ENCODE measurements around the gene KANK4.

Gene KANK4

DNA sequence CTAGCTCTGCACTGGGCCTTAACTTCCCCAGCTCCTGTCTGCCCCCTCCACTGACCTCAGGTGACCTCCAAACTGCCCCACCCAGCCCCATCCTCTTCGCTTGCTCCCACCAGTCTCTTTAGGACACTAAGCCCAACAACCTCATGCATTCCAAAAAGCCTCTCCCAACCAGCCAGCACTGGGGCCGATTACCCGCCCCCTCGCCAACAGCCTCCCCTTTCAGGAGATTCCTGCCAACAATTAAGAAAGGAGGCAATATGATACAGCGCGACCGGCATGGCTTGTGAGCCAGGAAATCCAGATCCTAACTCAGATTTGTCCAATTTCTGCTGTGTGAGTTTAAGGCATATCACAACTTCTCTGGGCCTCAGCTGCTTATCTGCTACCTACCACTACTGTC is 14.7 kb downstream of the KANK4 start:
- TF ChIP-seq, protein P1, sequence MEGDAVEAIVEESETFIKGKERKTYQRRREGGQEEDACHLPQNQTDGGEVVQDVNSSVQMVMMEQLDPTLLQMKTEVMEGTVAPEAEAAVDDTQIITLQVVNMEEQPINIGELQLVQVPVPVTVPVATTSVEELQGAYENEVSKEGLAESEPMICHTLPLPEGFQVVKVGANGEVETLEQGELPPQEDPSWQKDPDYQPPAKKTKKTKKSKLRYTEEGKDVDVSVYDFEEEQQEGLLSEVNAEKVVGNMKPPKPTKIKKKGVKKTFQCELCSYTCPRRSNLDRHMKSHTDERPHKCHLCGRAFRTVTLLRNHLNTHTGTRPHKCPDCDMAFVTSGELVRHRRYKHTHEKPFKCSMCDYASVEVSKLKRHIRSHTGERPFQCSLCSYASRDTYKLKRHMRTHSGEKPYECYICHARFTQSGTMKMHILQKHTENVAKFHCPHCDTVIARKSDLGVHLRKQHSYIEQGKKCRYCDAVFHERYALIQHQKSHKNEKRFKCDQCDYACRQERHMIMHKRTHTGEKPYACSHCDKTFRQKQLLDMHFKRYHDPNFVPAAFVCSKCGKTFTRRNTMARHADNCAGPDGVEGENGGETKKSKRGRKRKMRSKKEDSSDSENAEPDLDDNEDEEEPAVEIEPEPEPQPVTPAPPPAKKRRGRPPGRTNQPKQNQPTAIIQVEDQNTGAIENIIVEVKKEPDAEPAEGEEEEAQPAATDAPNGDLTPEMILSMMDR (IDR thresholded peaks at IDR 0.05; ENCODE audit: control extremely low read depth, extremely low read depth, low read depth, missing control alignments) = no peak
- POLR2A ChIA-PET = no interaction called here

DNA sequence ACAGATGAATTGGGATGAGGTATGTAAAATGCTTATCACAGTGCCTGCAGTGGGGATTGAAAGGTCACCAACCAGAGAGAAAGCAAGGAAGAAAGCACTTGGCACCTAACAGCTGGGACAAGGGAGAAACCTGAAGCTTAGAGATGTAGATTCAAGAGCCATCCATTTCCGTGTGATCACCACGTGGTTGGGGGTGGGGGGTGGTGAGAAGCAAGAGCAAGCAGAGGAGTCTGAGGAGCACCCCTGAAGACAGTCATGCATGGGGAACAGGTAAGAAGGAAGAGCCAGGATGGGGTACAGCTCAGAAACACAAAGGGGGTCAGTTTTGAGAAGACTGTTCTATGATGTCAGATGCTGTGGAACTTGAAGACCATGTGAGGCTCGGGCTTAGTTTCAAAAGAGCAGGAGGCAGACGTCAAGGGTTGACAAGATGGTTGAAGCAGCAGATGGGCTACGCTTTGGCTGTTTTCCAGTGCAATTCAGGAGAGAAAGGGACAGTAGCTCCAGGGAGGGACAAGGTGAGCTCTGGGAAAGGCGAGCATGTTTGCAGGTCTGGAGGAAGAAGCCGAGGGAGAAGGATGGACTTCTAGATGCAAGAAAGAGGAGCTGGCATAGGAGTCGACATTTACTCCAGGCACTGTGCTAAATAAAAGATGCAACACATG is 17.4 kb downstream of the KANK4 start:
- no peak for DNase-seq (ENCODE audit: extremely low spot score)
- TF ChIP-seq, protein P1 (IDR thresholded peaks at IDR 0.05; ENCODE audit: control extremely low read depth, extremely low read depth, low read depth, missing control alignments) = no peak
- CTCF ChIA-PET = interaction anchor here (1.0 kb wide), 1 partner anchor 10 kb away, joined by 3 read pairs; no protein-coding TSS in a partner anchor
- POLR2A ChIA-PET = no interaction called here

More for the DNA sequence above, 14.7 kb downstream of the KANK4 start:
- CTCF ChIA-PET = interaction anchor here (1.4 kb wide), 2 partner anchors 10 kb away, joined by 3 to 4 read pairs; no protein-coding TSS in a partner anchor
- no peak for DNase-seq (ENCODE audit: extremely low spot score)

DNA sequence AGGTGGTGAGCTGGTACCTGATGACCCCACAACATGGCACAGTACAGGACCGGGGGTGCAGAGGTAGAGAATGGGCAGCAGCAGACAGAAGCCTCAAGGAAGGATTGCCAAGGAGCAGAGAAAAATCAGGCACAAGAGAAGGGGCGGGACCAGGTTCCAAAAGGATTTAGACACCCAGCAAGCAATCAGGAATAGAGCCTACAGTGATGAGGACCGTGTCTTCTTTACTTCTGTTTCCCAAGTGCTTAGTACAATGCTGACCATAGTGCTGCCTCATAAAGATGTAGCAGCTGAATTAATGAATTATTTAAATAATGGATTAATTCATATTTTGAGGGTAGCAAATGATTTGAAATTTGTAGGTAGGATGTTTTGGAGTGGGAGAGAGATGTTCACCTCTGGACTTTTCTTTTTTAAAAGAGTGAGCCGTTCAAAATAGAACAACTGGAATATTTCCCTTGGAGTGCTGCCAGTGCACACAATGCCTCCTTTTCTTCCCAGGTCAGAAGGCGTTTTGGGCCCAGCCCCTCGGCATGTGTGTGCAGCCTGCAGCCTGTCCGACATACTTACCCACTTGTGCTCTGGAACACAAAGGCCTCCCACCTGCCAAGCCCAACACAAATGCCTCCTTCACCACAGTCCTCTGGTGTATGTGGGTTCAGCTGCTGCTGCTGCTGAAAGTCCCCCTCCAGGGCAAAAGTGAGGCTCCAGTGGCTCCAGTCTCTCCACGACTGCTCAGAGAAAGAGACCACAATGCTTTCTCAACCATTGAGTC is 19.6 kb downstream of the KANK4 start:
- TF ChIP-seq, protein P1 (IDR thresholded peaks at IDR 0.05; ENCODE audit: control extremely low read depth, extremely low read depth, low read depth, missing control alignments) = no peak
- CTCF ChIA-PET = interaction anchor here (1.2 to 1.4 kb wide), 2 partner anchors 10 kb away, joined by 3 to 4 read pairs; no protein-coding TSS in a partner anchor
- POLR2A ChIA-PET = no interaction called here
- no peak for DNase-seq (ENCODE audit: extremely low spot score)

DNA sequence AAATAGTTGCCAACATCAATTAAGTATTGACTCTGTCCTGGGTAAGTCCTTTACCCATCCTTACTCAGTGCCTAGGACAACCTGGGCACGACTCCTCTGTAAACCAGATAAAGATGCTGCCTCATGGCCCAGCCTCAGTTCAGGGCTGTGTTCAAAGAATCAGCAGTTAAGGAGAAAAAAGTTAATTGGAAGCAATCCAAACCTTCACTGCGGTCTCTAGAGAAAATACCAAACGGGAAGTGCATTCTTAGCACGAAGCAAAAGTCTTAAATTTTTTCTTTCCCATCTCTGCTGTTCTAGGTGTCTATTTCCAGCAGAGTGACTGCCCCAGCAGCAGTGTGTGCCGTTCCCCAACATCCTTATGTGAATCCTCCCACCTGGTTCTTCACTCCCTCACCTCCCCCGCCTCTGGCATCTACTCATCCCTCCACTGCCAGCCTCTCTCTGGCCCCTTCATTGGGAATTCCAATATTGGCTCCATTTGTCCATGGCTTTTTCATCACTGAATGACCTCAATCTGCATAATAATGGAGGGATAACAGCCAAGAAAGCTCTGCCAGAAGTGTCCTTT is 23.2 kb downstream of the KANK4 start:
- DNase-seq (ENCODE audit: extremely low spot score) = no peak
- TF ChIP-seq, protein P1 (IDR thresholded peaks at IDR 0.05; ENCODE audit: control extremely low read depth, extremely low read depth, low read depth, missing control alignments) = no peak
- ChIA-PET CTCF (no interaction called here), POLR2A (no interaction called here)

DNA sequence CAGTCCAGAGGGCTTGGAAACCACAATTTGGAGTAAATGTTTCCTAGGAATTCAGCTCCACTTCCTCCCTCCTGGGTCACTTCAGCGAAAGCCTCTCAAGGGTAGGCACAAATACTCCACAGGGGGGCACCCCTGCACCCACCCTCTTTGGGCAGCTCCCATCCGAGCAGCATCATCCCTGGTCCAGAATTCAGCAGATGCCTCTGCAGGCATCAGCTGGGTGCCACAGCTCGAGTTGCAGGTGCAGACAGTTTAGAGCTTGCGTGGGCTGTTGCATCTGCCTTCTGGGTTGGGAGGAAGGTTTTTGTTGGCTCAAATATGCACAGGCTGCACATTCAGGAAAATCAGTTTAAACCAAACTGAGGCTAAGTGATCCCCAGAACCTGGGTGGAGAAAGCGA is 25.0 kb downstream of the KANK4 start:
- TF ChIP-seq, protein P1 (IDR thresholded peaks at IDR 0.05; ENCODE audit: control extremely low read depth, extremely low read depth, low read depth, missing control alignments) = no peak
- CTCF ChIA-PET = interaction anchor here (0.9 to 1.8 kb wide), 5 partner anchors 10 to 150 kb away, joined by 3 to 6 read pairs (median 3); no protein-coding TSS in a partner anchor
- POLR2A ChIA-PET = no interaction called here
- DNase-seq (ENCODE audit: extremely low spot score) = no peak

DNA sequence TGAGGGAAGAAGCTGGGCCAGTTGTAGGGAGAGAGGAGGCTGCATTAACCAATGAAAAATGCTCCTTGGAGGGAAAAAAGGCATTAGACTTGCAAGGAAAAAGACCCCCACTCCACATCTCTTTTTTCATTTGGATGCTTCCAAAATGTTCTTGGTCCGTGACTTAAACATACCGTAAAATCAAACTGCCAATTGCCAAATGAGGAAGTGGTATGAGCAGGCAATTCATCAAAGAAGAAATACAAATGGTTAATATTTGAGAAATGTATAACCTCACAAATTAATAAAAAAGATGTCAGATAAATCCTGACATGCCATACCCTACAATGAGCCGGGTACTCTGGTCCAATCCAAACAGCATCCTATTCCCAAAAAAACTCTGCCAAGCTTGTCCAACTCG is 30.6 kb downstream of the KANK4 start:
- DNase-seq (ENCODE audit: extremely low spot score) = no peak
- ChIA-PET POLR2A (no interaction called here), CTCF (interaction anchor here (1.9 kb wide), 1 partner anchor 10 kb away, joined by 4 read pairs; no protein-coding TSS in a partner anchor)
- TF ChIP-seq, protein P1 (IDR thresholded peaks at IDR 0.05; ENCODE audit: control extremely low read depth, extremely low read depth, low read depth, missing control alignments) = no peak
